Thyroid gland (tissue), 4 donors: Measurements from ENCODE around the gene ZMIZ1.

Source experiments
- CTCF ChIP-seq, 6 experiments: fragments of 200-600 bp in 3 of 6; fragments of 450-650 bp in 3 of 6; sonication (generic) in 3 of 6; IDR thresholded peaks; one replicate each; pipeline ENCODE4 v1.5.1; 2016 to 2019; ENCODE audit warnings: antibody characterized with exemption in 6 of 6, mild to moderate bottlenecking in 2 of 6, inconsistent platforms in 1 of 6, moderate library complexity in 1 of 6
- POLR2A ChIP-seq, 2 donors: fragments of 450-650 bp; IDR thresholded peaks; one replicate each; pipeline ENCODE4 v1.6.1; 2017; ENCODE audit warnings: antibody characterized with exemption in 2 of 2, mild to moderate bottlenecking in 2 of 2, moderate library complexity in 1 of 2

GRCh38 chr10:79098061-79098460 is 29.3 kb downstream of the ZMIZ1 start:
- TF ChIP-seq CTCF (IDR thresholded peaks at IDR 0.05) (no peak), POLR2A (IDR thresholded peaks at IDR 0.05) (no peak)
